GM18870 (cell line): Measurements from ENCODE around the gene BPIFB1.

Experiments
- ATAC-seq: cut with Tn5 transposase; IDR thresholded peaks from one replicate; pipeline ENCODE4 v1.9.1; 2021; ENCODE audit warnings: moderate library complexity; ENCODE audit not compliant: unreplicated experiment

The BPIFB1 gene, protein sequence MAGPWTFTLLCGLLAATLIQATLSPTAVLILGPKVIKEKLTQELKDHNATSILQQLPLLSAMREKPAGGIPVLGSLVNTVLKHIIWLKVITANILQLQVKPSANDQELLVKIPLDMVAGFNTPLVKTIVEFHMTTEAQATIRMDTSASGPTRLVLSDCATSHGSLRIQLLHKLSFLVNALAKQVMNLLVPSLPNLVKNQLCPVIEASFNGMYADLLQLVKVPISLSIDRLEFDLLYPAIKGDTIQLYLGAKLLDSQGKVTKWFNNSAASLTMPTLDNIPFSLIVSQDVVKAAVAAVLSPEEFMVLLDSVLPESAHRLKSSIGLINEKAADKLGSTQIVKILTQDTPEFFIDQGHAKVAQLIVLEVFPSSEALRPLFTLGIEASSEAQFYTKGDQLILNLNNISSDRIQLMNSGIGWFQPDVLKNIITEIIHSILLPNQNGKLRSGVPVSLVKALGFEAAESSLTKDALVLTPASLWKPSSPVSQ

DNA sequence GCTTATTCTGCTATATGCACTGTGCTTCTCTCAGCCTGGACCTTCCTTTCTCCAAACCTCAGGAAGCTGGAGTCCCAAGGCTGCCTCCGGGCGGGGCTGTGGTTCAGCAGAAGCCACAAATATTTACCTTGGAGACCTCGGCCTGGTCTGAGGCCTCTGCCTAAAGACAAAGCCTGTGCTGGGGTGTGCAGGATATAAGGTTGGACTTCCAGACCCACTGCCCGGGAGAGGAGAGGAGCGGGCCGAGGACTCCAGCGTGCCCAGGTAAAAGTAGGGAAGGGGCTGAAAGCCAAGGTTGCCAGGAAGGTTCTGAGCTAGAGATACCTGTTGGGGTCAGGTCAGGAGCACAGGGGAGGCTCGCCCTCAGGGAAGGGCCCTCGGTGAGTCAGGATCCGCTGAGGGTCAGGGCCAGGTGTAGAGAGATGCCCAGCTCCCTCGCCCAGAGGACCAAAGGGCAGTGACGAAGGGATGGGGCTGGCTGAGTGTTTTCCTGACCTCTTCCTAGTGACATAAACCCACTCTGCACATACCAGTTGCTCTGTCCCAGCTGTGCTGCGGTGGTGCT, at the start of gene BPIFB1:
Gene BPIFB1, plus strand, starts transcription at position 224 of the 565 bp plus-strand sequence. CDS start 2,860 bp downstream, outside the sequence.
- ATAC-seq, result no peak

DNA sequence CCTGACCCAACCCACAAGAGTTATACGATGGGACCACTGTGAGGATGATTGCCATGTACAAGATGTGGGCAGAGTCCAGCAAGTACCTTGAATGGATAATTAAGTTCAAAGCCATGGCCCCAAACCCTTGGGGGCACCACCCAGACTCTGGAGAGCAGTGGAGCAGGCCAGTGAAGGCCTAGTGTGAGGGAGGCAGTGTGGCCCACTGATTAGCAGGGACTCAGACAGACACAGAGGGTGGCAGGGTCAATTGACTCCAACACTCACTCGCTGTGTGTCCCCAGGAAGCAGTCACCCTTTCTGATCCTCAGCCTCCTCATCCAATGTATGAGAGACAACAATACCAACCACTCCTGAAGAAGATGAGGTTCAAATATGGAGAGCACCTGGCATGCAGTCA, 49.0 kb upstream of the BPIFB1 start:
- no peak for ATAC-seq

DNA sequence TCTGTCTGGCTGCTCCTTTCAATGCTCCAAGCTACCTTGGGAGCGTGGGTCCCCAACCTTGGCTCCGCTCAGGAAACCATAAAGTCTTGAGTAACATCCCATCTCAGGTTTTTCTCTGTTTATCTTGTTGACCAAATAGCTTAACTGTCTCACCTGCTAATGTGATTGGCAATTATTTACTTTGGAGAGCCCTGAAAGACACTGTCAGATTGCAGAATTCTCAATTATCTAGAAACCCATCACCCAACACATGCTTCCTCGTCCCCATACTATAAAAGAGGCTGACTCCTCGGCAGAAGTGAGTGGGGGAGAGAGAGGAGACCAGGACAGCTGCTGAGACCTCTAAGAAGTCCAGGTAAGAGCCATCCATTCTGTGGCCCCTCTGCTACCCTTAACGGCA, 47.3 kb upstream of the BPIFB1 start, which contains the start of gene BPIFA1:
Gene BPIFA1, plus strand, starts transcription at position 301 of the 400 bp plus-strand sequence. CDS start 1,716 bp downstream, outside the sequence.
- ATAC-seq, result no peak

DNA sequence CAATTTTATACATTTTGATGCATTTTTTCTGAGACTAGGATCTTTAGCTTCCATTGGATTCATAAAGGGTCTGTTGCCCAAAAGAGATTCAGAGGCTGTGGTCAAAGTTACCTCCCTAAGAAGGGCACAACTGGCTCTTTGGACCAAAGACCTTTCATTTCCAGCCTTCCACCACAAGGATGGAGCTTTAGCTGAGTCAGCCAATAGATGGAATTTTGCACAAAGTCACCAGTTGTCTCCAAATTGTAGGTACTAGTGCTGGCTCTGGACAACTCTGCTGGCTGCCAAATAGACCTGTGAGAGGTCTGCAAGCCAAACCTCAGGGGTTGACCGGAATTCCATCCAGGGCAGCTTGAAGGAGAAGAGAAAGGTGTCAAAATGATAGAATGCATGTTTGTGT, 46.7 kb upstream of the BPIFB1 start:
- ATAC-seq, result no peak

DNA sequence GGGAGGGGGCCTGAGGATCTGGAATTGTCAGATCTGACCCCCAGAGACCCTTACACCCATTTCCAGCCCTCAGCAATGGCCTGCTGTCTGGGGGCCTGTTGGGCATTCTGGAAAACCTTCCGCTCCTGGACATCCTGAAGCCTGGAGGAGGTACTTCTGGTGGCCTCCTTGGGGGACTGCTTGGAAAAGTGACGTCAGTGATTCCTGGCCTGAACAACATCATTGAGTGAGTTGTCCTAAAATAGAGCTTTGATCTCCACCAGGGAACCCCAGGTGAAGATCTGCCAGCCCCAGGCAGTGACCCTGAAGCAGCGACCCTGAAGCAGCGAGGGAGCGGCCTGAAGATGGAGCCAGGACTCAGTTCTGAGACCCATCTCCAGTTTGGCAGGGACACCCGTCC, 45.0 kb upstream of the BPIFB1 start:
- no peak for ATAC-seq

DNA sequence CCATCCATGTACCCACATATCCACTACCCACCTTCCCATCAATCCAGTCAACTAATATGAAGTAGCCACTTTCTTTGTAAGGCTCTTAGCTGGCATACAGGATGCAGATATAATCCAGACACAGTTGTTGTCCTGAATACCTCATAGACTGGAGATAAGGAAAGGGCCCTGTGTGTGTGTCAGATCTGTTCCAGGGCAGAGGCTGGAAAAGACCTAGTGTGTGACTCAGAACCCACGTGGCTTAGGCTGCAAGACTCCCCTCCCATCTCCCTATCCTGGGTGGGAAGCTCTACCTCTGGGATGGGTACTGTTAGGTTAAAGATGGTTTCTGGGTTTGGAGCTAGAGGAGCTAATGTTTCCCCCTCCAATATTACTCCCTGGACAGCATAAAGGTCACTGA, 43.6 kb upstream of the BPIFB1 start:
- ATAC-seq, result no peak

DNA sequence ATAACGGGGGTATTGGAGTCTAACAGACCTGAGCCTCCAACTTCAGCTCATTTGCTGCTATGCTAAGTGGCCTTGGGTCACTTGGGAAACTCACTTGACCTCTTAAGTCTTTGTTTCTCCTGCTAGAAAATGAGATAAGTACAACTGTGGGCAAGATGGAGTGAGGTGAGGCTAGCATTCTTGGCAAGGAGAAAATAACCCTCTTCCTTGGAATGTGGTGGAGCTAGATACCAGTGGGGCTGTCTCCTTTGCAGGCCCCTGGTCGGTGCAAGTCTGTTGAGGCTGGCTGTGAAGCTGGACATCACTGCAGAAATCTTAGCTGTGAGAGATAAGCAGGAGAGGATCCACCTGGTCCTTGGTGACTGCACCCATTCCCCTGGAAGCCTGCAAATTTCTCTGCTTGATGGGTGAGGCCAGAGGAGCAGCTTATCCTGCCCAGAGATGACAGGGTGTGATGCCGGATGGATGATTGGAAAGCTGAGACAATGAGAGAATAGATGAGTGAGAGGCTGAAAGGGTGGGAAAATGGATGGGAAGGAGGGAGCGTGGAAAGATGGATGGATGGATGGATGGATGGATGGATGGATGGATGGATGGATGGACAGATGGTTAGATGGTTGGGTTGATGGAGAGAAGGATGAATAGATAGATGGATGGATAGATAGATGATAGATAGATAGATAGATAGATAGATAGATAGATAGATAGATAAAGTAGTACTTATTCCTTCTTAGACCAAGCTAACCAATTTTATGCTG, 42.9 kb upstream of the BPIFB1 start:
- ATAC-seq, result no peak

DNA sequence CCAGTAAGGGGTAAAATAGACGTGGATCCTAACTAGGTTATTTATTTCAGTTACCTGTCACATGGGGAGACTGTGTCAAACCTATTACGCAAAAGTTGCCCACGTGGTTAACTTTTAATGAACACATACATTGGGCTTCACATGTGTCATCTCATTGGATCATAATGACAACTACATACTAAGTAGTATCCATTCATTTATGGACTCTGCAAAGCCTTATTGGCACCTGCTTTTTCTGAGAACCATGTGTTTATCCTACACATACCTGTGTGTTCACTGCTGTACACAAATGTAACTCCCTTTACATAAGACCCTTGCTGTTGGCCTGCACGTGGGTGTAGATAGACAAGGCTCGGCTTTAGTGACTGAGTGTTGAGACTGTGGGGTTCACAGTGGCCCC, 42.1 kb upstream of the BPIFB1 start:
- no peak for ATAC-seq

DNA sequence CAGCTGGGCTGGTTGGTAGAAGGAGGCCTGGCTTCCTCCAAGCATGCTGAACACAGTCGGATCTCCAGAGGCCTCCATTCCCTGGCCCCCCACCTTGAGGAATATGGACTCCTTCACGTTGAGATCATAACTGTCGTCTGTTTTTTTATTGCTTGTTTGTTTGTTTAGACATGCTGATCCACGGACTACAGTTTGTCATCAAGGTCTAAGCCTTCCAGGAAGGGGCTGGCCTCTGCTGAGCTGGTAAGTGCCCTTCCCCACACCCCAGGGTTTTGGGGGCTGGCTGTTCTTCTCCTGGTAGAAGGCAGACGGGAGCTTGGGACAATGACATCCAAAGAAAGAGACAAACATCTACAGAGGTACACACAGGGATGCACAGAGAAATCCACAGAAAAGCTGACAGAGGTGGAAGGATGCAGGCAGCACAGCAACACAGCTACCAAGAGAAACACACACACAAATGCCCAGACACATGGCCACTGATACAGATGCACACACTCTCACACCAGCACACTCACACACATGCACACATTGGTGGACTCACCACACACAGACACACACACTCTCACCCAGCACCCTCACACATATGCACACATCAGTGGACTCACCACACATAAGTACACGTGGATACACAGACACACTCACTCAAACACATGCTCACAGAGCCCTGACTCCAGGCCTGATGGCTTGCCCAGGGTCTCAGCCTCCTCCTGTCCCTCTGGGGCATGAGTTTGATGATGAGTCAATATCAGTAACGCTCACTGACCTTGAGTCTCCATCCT, 40.5 kb upstream of the BPIFB1 start:
- ATAC-seq, result no peak

DNA sequence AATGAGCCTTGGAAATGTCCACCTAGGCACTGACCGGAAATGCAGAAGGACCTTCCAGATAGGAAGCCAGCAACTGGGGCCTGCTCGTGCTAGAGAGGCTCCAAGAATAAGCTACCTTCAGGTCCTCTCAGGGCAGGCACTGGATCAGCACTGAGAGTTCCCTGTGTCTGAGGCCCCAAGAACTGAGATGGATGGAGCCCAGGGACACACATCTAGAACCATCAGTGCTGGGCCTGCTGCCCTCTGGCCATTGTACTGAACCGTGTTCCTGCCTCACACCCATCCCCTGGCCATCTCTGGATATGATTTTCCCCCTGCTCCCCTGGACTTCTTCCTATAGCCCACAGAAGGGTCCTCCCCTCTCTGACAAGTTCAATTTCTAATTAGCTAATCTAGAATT, 36.9 kb upstream of the BPIFB1 start:
- no peak for ATAC-seq

DNA sequence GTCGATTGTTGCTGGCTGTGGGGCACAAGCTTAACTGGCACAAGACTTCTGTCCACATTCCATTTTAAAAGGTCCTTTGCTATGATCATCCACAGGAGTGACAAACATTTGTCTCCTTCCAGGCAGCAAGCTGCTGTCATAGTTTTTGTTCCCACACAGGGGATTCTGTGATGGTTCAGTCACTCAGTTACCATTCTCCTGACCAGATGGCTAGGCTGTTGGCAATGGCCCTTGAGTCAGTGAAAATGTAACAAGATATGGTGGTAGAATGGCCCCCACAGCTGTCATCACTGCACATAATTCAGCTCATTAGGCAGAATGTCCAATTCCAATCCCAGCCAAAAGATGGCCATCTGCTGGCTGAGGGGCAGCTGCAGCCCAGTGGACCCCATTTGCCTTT, 33.6 kb upstream of the BPIFB1 start:
- no peak for ATAC-seq

DNA sequence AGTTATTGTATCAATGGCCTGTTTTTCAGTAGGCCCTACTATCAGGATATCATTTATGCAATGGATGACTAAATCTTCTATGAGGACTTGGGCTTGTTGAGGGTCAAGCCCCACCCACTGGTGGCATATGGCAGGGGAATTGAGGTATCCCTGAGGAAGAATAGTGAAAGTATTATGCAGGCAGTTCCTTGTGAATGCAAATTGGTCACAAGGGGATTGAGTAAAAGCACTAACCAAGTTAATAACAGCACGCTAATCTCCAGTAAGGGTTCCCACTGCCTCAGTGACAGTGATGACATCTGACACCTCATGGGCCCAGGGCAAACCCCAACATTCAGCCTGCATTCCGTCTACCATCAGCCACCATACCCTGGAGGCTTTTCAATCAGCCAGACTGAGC, 32.3 kb upstream of the BPIFB1 start:
- ATAC-seq, result no peak

DNA sequence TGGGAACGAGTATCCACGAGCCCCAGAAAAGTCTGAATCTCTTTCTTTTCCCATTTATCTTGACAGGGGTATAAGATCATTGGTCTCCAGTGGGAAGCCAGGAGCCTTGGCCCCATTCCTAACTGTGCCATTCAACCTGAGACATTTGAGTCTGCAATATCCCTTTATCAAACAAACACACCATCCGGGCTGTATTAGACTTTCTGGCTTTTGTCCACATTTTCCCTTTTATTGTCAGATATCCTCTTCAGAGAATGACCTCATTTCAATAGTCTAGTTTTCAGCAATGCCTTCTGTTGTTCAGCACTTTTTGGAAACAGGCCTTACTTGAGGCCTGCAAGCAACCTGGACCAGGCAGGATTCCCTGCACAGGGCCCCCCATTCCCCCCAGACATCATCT, 31.5 kb upstream of the BPIFB1 start:
- no peak for ATAC-seq

DNA sequence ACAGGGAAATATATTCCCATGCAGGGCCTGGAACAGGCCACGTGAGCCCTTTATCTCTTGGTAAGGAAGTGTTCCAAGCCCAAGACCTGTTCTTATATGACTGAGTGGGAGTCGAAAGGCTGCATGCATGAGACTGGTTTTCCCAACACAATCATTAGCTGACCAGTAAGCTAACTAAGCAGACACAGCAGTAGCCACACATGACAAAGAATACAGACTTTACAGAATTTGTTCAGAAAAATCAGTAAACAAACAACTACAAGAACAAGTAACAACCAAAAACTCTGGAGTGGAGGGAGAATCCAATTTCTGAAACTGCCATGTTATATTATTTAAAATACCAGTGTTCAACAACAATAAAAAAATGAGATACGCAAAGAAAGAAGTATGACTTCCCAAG, 30.6 kb upstream of the BPIFB1 start:
- no peak for ATAC-seq

DNA sequence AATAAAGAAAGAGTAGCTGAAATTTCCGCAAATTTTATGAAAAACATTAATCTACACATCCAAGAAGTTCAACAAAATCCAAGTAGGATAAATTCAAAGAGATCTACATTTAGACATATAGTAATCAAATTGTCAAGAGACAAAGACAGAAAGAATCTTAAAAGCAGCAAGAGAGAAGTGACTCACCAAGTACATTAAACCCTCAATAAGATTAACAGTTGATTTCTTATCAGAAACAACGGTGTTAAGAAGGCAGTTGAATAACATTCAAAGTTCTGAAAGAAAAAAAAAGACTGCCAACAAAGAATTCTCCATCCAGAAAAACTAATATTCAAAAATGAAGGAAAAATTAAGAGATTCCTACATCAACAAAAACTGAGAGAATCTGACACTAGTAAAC, 28.0 kb upstream of the BPIFB1 start:
- no peak for ATAC-seq

DNA sequence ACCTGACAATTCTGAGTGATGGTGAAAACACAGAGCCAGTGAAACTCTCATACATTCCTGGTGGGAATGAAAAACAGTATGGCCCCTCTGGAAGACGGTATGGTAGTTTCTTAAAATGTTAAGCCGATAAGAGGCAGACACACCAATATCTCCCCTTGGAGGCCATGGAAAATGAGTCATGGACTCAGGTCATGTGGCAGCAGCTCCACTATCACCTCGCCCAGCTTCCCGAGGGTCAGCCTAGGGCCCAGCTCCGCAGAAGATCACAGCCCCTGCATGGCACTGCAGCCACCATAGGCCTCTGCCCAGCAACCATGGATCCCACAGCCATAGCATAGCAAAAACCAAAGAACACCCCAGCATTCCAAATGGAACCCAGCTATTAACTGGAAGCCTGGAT, 25.8 kb upstream of the BPIFB1 start:
- no peak for ATAC-seq

DNA sequence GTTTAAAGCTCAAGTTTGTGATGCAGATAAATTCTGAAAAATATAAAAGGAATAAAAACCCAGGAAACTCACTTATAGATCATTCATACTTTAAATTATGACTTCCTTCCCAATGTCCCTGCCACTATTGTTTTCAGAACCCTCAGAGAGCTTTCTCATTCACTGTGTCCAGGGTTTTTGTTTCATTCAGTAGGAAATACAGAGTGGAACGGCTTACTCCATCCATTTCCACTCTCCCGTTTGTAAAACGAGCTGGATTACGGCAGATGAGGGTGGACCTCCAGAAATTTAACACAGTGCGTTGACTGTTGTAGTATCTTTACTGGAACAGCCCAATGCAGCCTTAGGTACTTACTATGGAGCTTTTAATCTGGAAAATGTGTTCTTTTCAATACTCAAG, 23.6 kb upstream of the BPIFB1 start:
- ATAC-seq, result no peak

DNA sequence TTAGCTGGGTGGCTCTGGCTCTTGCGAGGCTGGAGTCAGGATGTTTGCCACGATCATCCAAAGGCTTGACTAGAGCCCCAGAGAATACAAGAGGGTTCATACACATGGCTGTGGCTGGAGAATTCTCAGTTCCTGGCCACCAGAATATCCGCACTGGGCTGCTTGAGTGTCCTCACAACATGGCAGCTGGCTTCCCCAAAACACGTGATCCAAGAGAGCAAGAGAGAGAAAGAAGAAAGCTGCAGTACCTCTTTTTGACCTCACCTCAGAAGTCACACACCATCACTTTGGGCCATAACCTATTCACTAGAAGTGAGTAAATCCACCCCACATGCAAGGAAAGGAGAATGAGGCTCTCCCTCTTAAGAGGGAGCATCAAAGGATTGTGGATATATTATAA, 21.5 kb upstream of the BPIFB1 start:
- ATAC-seq, result no peak

DNA sequence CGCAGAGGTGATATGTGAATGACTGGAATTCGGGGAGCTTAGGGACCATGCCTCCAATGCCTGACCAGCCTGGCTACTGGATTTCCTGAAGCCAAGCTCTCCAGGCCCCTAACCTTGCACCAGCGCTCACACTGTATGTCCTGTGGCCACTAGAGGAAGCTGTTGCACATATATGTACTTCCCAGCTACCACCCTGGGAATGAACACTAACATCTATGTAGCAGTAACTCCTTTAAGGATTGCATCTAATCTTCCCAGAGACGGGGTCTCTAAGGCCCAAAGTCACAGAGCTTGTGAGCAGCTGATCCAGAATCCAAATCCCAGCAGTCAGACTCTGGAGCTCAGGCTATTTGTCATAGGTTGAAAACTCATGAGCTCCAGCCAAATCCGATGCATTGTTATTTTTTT, 20.4 kb upstream of the BPIFB1 start:
- ATAC-seq, result no peak

DNA sequence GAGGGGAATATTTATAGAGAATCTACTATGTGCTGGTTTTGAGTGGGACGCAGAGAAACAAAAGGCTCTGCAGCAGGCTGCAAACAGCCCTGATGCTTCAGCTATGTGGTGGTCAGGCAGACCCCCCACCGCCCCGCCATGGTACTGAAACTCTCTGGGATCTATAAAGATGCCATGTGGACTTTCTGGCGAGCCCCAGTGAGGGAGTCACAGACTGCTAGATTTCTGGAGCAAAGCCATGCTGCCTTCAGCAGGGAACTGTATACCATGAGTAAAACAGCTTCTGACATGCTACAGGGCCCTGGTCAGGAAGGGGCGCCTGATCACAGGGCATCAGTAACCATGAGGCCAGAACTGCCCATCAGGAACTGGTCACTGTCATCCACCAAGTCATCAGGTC, 19.2 kb upstream of the BPIFB1 start:
- no peak for ATAC-seq

DNA sequence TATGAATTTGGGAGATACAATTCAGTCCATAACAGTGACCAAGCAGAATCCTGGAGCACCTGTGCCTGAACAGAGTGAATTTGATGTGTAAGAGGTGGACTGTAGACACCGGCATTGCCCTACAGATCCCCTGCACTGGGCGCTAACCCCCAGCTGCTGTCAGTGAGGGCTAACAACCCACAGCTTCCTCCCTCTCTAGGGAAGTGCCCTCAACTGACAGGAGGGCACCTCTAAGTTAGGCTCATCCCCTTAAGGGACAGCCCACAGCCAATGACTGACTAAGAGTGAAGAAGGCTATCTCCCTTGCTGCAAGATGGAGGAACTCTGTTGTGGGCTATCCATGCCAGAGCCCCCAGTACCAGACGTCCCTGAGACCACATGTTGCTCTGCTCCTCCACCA, 15.3 kb upstream of the BPIFB1 start:
- ATAC-seq, result no peak
